Hematopoietic multipotent progenitor cell treated with erythropoietin and hydrocortisone succinate and interleukin-3 and kit ligand, for 15 days (in vitro differentiated cells): ENCODE measurements around the gene FAAH2.
"Not testable (repeated sequence)": the region's sequence is repeated elsewhere in the genome, so short reads cannot be mapped to it uniquely, and the experiment has no call there.

Experiments
- DNase-seq: peaks from one replicate; pipeline ENCODE4 v3.0.0-alpha.2; 2015; ENCODE audit warnings: low spot score

The FAAH2 gene

GRCh38 chrX:57380026-57380796 is 93.7 kb downstream of the FAAH2 start:
- DNase-seq: no peak

GRCh38 chrX:57394162-57394561 is 107.7 kb downstream of the FAAH2 start:
- not testable (repeated sequence) for DNase-seq

- not testable (repeated sequence) for DNase-seq
These were observed 116.7 kb downstream of the FAAH2 start for GRCh38 chrX:57403191-57403590.

GRCh38 chrX:57406149-57406548 is 119.6 kb downstream of the FAAH2 start:
- DNase-seq: no peak

GRCh38 chrX:57417827-57418226 is 131.3 kb downstream of the FAAH2 start:
- DNase-seq: no peak

GRCh38 chrX:57422289-57422688 is 135.8 kb downstream of the FAAH2 start:
- no peak for DNase-seq

GRCh38 chrX:57422790-57423189 is 136.3 kb downstream of the FAAH2 start:
- DNase-seq: no peak

GRCh38 chrX:57445076-57445475 is 158.6 kb downstream of the FAAH2 start:
- DNase-seq: no peak

- DNase-seq: no peak
These were observed 159.3 kb downstream of the FAAH2 start for GRCh38 chrX:57445832-57446231.

- DNase-seq: no peak
These were observed 161.3 kb downstream of the FAAH2 start for GRCh38 chrX:57447856-57448255.

GRCh38 chrX:57451426-57452020 is 165.0 kb downstream of the FAAH2 start:
- no peak for DNase-seq

- peak; percentile 8 for DNase-seq
These were observed 167.4 kb downstream of the FAAH2 start for GRCh38 chrX:57453901-57454300.

GRCh38 chrX:57481514-57481913 is 195.0 kb downstream of the FAAH2 start:
- no peak for DNase-seq

- DNase-seq: no peak
These were observed 230.0 kb downstream of the FAAH2 start for GRCh38 chrX:57516491-57516890.

- DNase-seq: no peak
These were observed 233.1 kb downstream of the FAAH2 start for GRCh38 chrX:57519578-57520118.

GRCh38 chrX:57528670-57529255 is 242.3 kb downstream of the FAAH2 start:
- no peak for DNase-seq
